ENCODE results near the gene DENND1C.
"Not testable (repeated sequence)": the region's sequence is repeated elsewhere in the genome, so short reads cannot be mapped to it uniquely, and the experiment has no call there.

The DENND1C gene

GRCh38 chr19:6451583-6452222 lies 29.9 kb downstream of the DENND1C start:
- DNase-seq = no peak

DNA sequence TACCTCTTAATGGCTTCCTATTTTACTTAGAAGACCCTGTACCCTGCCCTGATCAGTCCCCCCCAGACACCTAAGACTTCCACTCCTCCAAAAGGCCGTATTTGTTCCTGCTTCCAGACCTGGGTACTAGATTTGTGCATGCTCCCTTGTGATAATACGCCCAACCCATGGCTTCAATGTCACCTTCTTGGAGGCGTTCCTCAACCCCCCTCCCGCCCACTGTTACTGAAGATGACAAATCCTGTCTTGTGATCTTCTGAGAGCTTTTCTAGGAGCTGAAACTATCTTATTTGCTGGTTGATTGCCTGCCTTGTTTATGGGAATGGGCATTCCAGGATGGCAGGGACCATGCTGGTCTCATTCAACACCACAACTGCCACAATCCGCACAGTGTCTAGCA lies 31.4 kb downstream of the DENND1C start:
- DNase-seq = no peak

DNA sequence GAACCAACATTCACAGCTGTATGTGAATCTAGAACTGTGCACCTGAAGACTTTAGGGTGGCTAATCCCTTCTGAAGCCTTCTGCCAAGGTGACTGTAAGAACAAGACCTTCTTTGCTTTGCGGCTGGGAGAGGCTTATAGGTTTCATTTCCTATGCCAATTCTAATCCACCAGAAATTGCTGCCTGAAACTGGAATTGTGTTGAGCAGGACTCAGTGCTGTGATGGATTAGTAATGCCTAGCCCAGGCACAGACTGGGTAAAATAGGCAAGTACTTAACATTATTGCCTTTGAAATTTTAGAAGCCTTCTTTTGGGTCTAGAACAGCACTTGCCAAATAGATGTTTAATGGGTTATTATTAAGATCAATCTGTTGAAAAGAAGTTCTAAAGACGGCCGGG lies 33.5 kb downstream of the DENND1C start:
- DNase-seq = no peak

DNA sequence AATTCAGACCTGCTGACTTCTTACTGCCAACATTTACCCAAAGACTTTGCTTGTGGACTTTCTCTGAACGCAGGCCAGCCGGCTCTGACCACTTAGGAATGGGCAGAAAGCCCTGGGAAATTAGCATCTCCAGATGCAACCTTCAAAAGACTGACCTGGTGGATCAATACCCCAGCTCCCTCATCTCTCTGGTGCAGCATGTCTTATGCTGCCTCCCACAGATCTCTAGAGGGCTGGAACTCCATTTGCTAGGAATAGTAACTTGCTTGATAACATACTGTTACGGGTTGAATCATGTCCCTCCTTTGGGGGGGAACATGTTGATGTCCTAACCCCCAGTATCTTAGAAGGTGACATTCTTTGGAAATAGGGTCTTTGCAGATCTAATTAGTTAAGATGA lies 35.1 kb downstream of the DENND1C start:
- DNase-seq = no peak

GRCh38 chr19:6443986-6444385 lies 37.6 kb downstream of the DENND1C start:
- DNase-seq = no peak

- DNase-seq = no peak
Measured at GRCh38 chr19:6442087-6442688, 39.4 kb downstream of the DENND1C start.

GRCh38 chr19:6440905-6441304 lies 40.7 kb downstream of the DENND1C start:
- no peak for DNase-seq

DNA sequence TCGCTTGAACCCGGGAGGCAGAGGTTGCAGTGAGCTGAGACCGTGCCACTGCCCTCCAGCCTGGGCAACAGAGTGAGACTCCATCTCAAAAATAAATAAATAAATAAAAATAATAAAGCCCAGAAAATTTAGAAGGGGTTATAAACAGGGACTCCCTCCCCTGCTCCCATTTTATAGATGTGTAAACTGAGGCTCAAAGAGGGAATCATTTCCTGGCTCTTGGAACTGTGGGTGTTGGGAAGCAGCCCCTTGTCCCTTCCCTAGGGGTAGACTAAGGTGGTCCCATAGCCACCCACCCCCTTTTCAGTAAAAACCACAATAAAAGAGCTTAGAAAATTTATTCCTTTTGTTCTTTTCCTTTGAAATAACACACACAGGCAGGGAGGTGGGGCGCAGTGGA lies 41.8 kb downstream of the DENND1C start:
- DNase-seq = no peak

DNA sequence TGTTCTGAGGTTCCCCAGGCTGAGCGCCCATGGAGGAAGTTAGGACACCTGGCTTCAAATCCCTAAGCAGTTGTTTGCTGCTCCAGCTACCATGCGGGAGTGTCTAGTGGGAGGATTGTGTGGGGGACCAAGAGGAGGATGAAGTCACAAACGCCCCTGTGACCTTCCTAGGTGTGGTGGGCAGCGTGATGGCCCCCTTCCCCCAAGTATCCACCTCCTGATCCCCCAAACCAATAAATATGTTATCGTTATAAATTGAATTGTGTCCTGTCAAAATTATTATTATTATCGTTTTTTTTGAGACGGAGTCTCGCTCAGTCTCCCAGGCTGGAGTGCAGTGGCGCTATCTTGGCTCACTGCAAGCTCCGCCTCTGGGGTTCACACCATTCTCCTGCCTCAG lies 47.9 kb downstream of the DENND1C start, which contains the start of gene SLC25A41:
Gene SLC25A41, minus strand, starts transcription at position 101 of the 400 bp plus-strand sequence. Its CDS starts 70 bp downstream, at position 31.
- DNase-seq = no peak

DNA sequence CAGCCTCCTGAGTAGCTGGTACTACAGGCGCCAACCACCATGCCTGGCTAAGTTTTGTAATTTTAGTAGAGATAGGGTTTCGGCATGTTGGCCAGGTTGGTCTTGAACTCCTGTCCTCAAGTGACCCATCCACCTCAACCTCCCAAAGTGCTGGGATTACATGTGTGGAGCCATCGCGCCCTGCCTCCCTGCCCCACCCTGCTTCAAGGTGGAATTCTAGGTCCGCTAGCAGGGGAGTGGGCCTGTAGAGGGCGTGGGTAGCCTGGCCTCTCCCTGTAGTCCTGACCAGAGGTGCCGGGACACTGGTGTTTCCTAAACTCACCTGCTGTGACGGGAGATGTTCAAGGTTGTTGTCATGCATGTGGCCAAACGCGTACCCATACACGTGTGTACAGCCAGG lies 48.4 kb downstream of the DENND1C start:
- DNase-seq = no peak

DNA sequence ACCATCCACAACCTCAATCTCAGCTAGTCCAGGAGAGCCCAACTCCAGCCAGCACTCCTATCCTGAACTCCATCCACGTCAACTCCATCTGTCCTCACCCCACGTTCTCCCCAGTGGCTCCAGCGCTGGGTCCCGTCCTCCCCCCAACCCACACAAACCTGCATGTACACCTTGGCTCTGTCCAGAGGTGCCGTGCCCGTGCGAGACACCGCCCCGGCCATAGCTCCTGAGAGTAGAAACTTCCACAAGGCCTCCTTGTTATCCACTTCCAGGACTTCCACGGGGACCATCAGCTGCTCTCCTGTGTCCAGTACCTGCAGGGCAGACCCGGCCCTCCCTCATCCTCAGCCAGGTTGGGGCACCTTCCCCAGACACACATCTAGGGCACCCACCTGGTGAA lies 49.7 kb downstream of the DENND1C start:
- DNase-seq = no peak

DNA sequence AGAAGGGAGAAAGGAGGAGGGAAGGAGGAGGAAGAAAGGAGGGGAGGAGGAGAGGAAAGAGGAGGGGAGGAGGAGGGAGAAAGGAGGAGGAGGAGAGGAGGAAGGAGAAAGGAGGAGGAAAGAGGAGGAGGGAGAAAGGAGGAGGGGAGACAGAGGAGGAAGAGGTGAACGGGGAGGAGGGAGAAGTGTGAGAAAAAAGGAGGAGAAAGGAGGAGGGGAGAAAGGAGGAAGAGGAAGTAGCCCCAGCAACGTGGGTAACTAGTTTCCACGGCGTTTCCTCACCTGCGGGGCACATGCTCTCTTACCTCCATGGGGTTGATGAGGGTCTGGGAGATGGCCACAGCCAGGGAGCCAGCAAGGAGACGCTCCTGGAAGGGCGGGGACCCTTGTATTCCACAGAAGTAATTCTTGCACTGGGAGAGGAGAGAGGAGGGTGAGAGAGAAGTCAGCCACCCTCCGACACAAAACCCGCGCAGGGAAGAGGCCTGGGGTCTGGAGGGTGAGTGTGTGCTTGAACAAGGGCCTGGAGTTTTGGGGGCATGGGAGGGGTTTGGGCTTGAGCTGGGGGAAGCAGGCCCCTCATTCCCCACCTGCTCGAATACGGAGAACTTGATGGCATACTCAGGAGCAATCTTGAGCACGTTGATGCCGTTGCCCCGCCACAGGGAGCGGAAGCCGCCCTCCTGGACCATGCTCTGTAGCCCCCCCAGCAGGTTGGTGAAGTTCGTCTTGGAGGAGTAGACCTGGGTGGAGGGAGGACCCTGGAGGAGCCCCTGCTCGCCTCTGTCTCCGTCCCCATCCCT lies 52.0 kb downstream of the DENND1C start:
- DNase-seq = no peak

GRCh38 chr19:6428692-6429418 lies 52.7 kb downstream of the DENND1C start:
- not testable (repeated sequence) for DNase-seq

DNA sequence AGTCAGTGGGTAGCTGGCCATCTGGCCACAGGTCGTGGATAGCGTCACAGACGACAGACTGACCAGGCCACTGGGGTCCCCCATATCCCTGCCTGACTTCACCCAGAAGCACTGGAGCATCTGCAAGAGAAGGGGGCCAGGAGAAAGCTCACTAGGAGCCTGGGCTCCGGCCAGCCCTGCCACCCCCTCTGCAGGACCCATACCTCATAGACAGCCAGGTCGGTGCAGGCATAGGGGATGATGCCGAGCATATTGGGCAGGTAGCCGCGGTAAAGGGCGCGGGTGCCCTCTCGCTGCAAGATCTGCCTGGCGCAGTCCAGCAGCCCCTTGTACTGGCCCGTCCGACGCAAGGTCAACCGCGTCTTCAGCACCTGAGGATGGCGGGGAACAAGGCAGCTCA lies 54.5 kb downstream of the DENND1C start:
- no peak for DNase-seq

DNA sequence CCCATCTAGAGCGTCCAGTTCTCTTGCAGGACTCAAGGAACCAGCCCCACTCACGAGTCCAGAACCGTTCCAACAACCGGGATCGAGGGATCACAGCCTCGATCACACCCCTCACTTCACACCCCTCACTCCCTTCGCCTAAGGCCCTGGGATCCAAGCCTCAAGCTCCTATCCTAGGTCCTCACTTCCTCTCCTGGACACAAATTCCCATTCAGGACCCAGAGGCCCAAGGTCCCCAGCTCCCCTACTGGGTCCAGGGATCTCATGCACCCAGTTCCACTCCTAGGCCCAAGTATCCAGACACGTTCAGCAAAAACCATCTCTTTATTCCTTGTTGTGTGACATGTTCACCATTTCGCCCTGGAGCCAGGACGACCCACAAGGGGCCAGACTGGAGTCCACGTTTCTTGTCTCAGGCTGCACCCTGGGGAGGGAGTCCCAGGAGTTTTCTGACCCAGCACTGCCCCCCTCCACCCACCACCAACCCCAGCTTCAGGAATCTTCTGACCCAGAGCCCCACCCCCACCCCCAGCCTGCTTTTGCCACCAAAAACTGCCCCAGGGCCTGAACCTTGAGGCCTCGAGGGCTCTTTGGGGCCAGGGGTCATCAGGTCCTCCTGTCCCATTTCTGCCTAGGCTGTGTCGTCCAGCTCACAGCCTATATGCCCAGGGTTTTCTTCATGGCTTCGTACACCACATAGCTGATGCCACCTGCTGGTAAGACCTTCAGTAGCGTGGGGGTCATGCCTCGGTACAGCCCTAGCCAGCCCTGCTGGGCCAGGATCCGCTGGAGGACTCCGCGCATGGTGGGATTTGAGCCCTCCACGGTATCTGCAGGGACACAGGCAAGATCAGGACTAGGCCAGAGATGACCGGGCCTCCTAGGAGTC lies 55.6 kb downstream of the DENND1C start:
- DNase-seq = no peak

GRCh38 chr19:6424939-6425731 lies 56.5 kb downstream of the DENND1C start:
- peak; percentile 99 for DNase-seq

DNA sequence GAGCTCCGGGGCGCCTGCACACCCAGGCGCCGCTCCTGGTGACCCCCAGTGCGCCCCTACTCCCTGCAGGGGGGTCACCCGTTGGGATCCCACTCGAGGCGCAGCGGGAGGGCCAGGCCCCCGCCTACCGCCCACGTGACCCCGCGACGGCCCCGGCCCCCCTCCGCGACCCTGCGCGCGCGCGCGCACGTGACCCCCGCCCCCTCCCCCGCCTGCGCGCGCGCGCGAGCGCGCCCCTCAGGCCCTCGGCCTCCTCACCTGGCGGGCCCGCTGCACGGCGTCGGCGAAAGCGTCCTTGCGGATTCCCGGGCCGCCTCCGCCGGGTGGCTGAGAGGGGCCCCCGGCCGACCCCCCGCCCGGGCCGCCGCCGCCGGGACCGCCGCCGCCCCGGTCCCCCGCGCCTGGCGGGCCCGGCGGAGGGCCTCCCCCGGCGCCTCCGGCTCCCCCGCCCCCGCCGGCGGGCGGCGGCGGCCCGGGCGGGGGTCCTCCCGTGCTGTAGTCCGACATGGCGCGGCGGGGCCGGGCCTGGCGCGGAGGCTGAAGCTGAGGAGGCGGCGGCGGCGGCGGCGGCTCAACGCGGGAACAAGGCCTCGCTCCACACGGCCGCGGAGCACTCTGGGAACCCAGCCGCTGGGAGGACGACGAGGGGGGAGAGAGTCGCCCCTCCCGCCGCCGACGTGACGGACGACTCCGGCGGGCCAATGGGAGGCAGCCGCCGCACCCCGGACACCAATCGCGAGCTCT lies 57.2 kb downstream of the DENND1C start, which contains the start of gene KHSRP:
Gene KHSRP, minus strand, starts transcription at position 617 of the 744 bp plus-strand sequence. Its CDS starts 110 bp downstream, at position 507.
- peak; percentile 40 to 46 for DNase-seq

GRCh38 chr19:6423499-6424194 lies 57.9 kb downstream of the DENND1C start:
- peak; percentile 48 to 55 for DNase-seq

GRCh38 chr19:6421075-6422014 lies 60.2 kb downstream of the DENND1C start:
- DNase-seq = no peak
